ENCODE measurements around the gene SART1. TPM values are rescaled to one million over a fixed set of nuclear protein-coding genes. Genes with fewer than 3 reads are reported as not detected.
A peak's percentile ranks its signal among the peaks of the same experiment; 100 is the strongest.

Gene SART1
- total RNA-seq, 2 donors from 2014 or later = 20.7 to 42.5 TPM

DNA sequence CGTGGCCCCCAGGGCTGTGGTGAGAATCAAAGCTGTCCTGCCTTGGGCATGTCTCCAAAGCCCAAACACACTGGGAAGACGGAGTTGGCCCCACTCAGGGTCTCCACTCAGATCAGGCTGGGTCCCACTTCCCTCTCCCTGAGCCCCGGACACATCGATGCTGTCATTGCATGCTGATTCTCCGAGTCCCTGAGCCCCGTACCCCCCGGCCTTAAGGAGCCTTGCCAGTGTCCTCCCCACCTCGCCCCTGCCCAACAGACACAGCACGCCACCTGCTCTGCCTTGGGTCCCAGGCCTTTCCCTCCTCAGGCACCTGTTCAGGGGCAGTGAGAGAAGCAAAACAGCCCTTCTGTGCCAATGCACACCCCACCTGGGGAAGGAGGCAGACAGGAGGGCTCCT, 25.8 kb downstream of the SART1 start:
- DNase-seq (ENCODE audit: low spot score) = no peak
- Histone ChIP-seq H3K27me3 (no peaks in the 10 kb centered on the region), H3K4me1 (no peaks in the 10 kb centered on the region), H3K9me3 (no peaks in the 10 kb centered on the region), H3K4me3 (no peak overlapping the region), H3K36me3 (no peaks in the 10 kb centered on the region), H3K27ac (no peak overlapping the region)
- no peak for TF ChIP-seq CTCF (IDR thresholded peaks at IDR 0.05)

GRCh38 chr11:65988791-65989592, 27.5 kb downstream of the SART1 start:
- Histone ChIP-seq H3K4me1 (no peaks in the 10 kb centered on the region), H3K36me3 (no peaks in the 10 kb centered on the region), H3K27me3 (no peaks in the 10 kb centered on the region), H3K9me3 (no peaks in the 10 kb centered on the region), H3K4me3 (no peak overlapping the region), H3K27ac (no peak overlapping the region)
- DNase-seq (ENCODE audit: low spot score) = peak; percentile 96
- peak; percentile 85 to 93 for TF ChIP-seq CTCF (IDR thresholded peaks at IDR 0.05)

DNA sequence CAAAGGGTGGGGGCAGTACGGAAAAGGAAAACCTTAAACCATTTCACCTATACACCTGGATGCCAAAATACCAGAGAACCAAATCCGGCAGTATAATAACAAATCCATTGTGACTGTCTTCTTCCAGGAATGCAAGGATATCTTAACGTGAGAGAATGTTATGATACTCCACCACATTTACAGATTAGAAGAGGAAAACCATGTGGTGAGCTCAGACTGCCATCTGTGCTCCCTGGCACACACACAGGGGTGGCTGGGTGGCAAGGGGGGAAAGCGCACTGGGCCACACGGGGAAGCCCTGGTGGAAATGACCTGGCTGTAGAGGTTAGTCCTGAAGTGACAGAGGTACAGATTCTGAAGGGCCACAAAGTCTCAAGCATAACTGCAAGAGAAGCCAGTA, 30.5 kb downstream of the SART1 start:
- H3K4me1 ChIP-seq = no peaks in the 10 kb centered on the region
- TF ChIP-seq CTCF (IDR thresholded peaks at IDR 0.05) = no peak
- H3K36me3 ChIP-seq = peaks cover 4% of the 10 kb centered on the region
- H3K27ac ChIP-seq = no peak overlapping the region
- DNase-seq (ENCODE audit: low spot score) = no peak
- H3K4me3 ChIP-seq = no peak overlapping the region
- no peaks in the 10 kb centered on the region for H3K27me3 ChIP-seq
- no peaks in the 10 kb centered on the region for H3K9me3 ChIP-seq

GRCh38 chr11:65997286-65997685, 35.8 kb downstream of the SART1 start:
- H3K9me3 ChIP-seq = no peaks in the 10 kb centered on the region
- no peak for TF ChIP-seq CTCF (IDR thresholded peaks at IDR 0.05)
- no peak overlapping the region for H3K4me3 ChIP-seq
- peaks cover 39% of the 10 kb centered on the region for H3K36me3 ChIP-seq
- H3K27ac ChIP-seq = no peak overlapping the region
- H3K27me3 ChIP-seq = no peaks in the 10 kb centered on the region
- H3K4me1 ChIP-seq = peaks cover 0 to 15% of the 10 kb centered on the region in 2 donors
- no peak for DNase-seq (ENCODE audit: low spot score)

- Histone ChIP-seq H3K9me3 (no peaks in the 10 kb centered on the region), H3K27me3 (no peaks in the 10 kb centered on the region), H3K27ac (peak within 1 kb of the TSS; percentile 90 to 91), H3K36me3 (peaks cover 48% of the 10 kb centered on the region), H3K4me1 (peaks cover 0 to 22% of the 10 kb centered on the region in 2 donors), H3K4me3 (peak within 1 kb of the TSS; percentile 77 to 86)
- DNase-seq (ENCODE audit: low spot score) = peak; percentile 94
- TF ChIP-seq CTCF (IDR thresholded peaks at IDR 0.05) = no peak
These were observed 40.6 kb downstream of the SART1 start, which contains the start of the genes BANF1 and EIF1AD for GRCh38 chr11:66001942-66002647. Gene BANF1 (plus strand): TSS chr11:66002503. CDS start chr11:66003251, 748 bp downstream. Gene EIF1AD (minus strand): TSS chr11:66002157. CDS start chr11:66000389, 1,768 bp downstream.
